ENCODE data around the gene KCTD8.

DNA sequence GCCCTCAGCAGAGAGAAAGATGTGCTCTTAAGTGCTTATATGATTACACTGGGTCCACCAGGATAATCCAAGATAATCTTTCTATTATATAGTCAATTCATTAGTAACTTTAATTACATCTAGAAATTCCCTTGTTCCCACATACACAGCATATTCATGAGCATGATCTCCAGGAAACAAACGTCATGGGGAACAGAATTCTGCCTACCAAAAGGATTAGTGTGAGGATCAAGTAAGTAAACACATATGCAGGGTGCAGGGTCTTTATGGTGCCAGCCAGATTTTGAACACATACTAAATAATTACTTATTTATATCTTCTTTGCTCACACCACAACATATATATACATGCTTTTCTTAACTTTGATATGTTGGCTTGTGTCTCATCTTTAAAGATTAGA, 169.1 kb downstream of the KCTD8 start:
- TF ChIP-seq, protein P1, sequence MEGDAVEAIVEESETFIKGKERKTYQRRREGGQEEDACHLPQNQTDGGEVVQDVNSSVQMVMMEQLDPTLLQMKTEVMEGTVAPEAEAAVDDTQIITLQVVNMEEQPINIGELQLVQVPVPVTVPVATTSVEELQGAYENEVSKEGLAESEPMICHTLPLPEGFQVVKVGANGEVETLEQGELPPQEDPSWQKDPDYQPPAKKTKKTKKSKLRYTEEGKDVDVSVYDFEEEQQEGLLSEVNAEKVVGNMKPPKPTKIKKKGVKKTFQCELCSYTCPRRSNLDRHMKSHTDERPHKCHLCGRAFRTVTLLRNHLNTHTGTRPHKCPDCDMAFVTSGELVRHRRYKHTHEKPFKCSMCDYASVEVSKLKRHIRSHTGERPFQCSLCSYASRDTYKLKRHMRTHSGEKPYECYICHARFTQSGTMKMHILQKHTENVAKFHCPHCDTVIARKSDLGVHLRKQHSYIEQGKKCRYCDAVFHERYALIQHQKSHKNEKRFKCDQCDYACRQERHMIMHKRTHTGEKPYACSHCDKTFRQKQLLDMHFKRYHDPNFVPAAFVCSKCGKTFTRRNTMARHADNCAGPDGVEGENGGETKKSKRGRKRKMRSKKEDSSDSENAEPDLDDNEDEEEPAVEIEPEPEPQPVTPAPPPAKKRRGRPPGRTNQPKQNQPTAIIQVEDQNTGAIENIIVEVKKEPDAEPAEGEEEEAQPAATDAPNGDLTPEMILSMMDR (tag by site-specific recombination; IDR thresholded peaks at IDR 0.05) = no peak
- TF ChIP-seq YY1 (tag by site-specific recombination; IDR thresholded peaks at IDR 0.05) = no peak

All from HEK293 (cell line).